GM18511 (cell line): ENCODE measurements around the gene RNF20.
"Not testable (repeated sequence)": the region's sequence is repeated elsewhere in the genome, so short reads cannot be mapped to it uniquely, and the experiment has no call there.

Experiments used
- ATAC-seq: cut with Tn5 transposase; IDR thresholded peaks from one replicate; pipeline ENCODE4 v1.9.1; 2021; ENCODE audit warnings: mild to moderate bottlenecking, moderate library complexity; ENCODE audit not compliant: unreplicated experiment

The RNF20 gene

DNA sequence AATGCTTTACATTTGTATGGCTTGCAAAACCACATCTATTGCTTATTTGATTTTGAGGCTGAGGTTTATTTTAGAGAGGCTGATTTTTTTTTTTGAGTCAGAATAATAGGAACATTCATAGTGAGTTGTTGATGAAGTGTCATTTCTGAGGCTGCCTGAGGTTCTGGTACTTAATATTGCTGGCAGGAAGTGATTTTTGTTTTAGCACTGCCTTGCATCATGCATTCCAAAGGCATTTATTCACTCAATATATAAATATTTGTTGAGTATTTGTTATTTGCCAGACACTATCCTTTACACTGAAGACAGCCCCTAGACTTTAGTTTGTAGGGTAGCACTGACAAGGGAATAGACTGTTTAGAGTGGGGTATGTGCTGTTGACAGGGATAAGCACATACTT lies 2.7 kb downstream of the RNF20 start:
- no peak for ATAC-seq

DNA sequence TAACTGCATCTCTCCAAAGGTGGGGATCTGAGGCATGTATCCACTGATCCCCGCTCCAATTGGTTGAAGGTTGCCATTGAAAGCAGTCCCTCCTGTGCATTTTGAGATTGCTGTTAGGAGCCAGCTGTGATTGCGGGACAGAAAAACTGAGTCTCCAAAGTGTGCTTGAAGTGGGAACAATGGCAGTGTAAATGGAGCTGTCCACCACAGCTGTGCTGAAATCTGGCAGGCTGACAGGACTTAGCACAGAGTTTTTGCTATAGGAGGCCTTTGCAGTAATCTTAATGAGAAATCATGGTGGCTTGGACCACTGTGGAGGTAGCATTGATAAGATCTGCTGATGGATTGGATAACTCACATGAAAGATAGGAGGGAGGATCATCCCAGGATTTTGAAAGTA lies 3.3 kb downstream of the RNF20 start:
- no peak for ATAC-seq

DNA sequence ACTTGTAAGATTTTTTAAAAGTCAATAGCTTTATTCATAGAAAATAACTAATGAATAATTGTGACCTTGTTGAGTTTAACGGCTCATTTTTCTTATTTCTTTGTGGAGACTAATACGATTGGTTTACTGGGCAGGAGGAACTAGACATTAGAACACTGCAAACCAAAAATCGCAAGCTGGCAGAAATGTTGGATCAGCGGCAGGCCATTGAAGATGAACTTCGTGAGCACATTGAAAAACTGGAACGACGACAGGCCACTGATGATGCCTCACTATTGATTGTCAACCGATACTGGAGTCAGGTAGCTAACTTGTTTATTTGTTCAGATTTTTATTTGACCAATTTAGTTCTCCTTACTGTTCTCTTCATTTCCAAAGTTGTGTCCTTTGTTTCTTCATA lies 6.4 kb downstream of the RNF20 start:
- no peak for ATAC-seq

DNA sequence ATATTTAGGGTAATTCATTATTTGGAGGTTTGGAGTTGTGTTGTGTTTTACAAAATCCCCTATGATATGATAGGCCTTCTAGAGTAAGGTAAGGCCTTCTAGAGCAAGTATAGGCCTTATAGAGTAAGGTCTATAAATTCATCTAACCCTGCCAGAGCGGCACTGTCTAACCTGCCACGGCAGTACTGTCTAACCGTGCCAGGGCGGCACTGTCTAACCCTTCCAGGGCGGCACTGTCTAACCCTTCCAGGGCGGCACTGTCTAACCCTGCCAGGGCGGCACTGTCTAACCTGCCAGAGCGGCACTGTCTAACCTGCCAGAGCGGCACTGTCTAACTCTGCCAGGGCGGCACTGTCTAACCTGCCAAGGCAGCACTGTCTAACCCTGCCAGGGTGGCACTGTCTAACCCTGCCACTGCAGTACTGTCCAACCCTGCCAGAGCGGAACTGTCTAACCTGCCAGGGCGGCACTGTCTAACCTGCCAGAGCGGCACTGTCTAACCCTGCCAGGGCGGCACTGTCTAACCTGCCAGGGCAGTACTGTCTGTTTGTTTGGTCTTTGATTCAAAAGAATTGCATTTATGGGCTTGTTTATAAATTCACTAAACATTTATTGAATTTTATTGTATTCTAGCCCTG lies 9.6 kb downstream of the RNF20 start:
- no peak for ATAC-seq

DNA sequence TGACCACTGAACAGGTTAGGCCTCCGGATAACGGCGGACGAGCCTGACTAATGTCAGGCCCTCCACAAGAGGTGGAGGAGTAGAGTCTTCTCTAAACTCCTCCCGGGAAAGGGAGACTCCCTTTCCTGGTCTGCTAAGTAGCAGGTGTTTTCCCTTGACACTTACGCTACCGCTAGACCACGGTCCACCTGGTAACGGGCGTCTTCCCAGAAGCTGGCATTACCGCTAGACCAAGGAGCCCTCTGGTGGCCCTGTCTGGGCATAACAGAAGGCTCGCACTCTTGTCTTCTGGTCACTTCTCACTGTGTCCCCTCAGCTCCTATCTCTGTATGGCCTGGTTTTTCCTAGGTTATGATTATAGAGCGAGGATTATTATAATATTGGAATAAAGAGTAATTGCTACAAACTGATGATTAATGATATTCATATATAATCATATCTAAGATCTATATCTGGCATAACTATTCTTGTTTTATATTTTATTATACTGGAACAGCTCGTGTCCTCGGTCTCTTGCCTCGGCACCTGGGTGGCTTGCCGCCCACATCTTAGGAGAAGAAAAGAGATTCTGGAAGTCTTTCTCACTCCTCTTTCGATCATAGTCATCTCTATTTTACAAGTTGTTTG lies 15.9 kb downstream of the RNF20 start:
- not testable (repeated sequence) for ATAC-seq

DNA sequence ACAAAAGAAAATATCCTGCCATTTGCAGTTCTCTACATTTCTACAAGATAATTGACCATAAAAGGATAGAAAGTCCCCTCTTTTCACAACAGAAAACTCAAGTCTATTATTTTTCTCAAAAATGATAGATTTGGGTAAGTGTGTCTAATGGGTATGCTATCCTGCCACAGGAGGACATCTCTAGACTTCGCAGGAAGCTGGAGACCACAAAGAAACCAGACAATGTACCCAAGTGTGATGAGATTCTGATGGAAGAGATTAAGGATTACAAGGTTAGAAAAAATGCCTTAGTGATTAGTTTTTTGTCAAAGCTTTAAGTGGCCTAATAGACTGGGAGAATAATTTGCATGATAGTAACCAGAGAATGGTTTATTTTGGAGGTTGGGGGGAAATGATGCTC lies 28.1 kb downstream of the RNF20 start:
- ATAC-seq: no peak

DNA sequence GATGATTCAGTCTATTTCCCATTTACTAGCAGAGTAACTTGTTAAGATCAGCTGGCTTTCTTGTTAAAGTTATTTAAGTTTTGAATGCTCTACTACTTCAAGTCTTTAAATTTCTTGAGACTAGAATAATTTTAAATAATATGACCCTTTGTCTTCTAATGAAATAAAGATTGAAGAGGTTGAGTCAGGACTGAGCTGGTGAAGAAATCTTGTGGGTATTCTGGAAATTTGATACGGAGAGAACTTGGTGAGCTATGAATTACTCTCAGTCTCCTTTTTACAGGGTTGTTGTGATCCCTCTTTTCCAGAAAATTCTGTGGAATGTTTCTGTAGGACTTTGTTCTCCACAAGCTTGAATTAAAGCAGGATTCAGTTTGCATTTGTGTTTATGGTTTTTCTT lies 29.3 kb downstream of the RNF20 start:
- ATAC-seq: no peak

DNA sequence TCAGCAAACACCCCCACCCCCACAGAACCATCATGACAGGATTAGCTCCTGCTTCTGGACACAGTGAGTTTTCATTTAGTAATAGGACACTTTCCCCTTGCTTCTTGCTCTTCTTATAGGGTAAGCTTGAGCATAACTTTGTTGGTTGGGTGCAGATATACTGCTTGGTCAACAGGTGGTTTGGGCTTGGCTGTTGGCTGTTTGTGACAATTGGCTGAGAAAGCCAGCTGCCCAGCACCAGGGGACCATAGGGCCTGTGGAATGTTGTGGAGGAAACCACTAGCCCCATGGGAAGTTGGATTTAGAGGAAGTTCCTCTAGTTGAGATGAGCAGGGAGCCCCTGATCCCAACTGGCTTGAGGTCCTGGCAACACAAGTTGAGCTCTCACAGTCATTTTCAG lies 30.6 kb downstream of the RNF20 start:
- no peak for ATAC-seq

DNA sequence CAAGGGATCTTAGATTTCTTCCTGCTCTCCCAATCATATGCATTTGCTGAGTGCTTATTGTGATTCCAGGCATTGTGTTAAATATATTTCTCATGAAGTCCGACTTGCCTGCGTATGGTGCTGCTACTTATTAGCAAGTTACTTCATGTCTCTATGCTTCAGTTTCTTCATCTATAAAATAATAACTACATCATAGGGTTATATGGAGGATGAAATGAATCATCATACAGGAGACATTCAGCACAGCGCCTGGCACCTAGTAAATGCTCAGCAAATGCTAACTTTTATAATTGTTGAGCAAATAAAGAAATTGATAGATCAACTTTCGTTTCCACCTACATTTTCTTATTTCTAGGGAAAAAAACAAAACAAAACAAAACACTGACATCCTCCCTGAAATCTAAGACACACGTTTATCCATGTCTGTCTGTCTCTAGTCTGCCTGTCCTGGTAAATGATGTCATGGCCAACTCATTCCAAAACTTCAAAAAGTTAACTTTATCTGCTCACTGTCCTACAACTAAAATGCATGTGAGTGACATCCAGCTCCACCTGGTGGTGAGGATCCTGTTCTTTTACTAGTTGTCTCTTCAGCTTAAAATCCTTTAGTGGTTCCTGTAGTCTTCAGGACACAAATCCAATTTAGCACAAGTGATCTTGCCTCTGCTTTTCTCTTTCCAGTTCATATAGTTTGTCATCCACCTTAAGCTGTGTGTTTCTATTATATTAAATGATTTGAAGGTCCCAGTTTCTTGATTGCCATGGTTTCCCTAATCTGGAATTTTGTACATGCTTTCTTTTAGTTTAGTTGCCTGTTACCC lies 33.5 kb downstream of the RNF20 start:
- peak; percentile 77 for ATAC-seq

DNA sequence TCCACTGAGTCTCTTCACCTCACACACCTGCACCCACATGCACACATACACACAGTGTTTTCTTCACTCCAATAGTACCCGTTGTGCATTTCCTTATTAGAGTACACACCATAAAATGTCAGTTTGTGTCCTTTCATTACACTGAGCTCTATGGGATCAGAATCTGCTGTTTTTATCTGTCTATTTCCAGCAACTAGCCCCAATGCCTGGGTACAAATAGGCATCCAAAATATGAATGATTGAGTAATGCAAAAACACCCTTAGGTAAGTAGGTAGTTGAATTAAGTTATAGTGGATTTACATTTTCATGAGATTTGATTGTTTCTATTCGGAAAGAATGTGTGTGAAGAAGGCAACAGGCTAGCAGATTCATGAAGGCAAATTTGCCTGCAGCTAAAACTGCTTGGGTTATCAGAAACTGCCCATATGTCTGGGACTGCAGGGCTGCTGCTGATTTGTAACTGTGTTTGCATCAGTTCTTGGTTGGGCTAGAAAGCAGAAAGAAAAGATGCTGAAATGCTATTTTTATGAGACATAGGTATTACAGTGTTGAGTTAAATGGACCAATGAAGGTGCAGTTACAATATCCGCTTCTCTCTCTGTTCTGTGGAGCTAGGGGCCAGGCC lies 34.2 kb downstream of the RNF20 start:
- ATAC-seq: no peak

DNA sequence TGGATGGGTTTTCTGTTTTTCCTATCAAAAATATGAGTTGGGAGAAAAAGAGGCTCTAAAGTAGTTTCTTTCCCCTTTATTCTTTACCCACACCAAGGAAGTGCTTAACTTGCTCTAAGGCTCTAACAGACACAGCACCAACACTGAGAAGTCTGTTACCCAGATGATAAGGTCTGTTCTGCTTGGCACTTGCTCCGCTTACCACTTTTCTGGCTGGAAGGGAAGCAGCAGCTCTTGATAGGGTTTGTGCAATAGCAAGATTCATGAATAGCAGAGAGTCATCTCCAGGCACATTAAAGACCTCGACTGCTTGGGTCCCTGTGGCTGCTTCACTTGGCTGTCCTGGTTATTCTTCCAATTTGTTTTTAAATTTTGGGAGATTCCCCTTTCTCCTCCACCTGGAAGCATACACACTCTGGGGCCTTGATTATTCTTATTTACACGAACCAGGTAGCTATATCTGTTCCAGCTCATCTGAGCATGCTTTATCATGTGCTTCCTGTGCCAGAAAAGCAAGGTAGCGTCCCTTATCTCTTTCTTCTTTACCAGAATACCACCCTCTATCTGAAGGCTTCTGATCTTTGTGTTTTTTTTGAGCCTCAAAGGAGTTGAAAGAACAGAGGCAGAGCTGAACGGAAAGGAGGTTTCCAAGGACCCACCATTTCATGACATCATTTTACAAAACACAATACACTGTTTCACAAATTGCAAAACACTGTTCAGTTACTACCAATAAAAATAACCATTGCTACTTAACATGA lies 36.3 kb downstream of the RNF20 start:
- no peak for ATAC-seq

DNA sequence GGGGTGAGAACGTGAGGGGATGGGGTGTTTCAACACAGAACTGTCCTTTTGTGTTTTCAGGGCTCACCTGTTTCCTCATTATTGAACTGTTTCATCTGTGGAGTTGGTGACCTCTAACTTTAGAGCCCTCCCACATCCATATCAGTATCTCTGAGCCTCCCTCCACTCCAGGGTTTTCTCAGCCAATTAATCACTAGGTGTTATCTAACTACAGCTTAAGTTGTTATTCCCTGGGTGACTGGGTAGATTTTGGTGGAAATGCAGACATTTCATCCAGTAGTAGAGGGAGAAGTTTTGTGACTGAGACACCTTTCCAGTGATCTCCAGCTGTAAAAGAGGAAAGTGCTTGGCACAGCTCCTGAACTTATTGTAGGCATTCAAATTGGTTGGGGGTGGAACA lies 37.5 kb downstream of the RNF20 start:
- ATAC-seq: no peak

DNA sequence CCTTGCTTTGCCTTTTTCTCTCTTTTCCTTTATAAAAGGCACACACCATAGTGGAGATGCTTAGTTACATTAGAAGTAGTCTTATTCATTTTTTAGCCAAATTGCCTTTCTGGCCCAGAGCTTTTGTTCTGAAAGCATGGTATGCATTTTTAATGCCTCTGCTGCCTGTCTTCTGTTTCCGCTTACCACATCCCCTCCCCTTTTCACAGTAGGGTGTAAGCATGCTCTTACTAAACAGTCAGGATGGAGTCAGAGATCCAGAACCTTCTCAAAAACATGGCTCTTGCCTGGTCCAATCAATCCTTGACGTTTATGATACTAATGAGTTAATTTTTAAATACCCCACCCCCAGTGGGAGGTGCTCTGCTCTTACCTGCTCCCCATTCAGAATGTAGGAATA lies 38.7 kb downstream of the RNF20 start:
- no peak for ATAC-seq

DNA sequence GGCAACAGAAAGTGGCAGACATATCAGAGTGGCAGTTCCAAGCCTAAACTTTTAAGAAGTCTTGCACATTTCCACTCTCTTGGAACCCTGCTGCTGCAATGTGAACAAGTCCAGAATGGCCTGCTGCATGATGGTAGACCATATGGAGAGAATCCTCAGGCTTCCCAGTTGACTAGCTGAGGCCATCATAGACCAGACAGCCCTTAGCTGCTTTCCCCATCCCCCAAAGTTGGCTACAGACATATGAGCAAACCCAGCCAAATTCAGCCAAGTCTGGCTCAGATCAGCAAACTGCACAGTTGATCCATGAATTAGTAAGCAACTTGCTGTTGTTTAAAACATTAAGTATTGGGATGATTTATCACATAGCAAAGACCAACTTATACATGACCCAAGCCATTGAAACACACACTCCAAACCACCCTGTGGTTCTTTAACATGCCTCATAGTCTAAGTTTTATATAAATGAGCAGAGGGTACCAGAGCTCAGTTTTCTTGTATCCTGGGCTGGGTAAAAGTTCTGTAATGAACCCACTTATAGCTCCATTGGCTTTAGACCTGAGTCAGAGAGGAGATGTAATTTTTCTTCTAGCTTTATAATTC lies 41.2 kb downstream of the RNF20 start:
- ATAC-seq: no peak

DNA sequence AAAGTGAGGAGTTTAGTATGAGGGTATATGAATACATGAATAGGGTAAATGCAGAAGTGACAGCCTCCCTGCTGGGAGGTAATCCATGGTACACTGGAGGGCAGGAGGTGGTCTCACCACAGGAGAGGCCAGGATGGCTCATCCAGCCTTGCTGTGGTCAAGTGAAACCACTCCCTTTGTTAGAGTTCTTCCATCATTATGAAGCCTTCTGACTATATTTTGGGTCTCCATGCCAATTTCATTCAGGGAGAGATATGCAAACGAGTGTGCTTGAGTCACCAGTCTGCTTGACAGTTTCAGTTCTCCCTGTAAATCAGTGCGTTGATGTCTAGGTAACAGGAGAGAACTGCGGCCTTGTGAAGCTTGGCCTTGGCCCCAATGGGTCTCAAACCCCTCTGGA lies 44.7 kb downstream of the RNF20 start:
- ATAC-seq: peak; percentile 73

DNA sequence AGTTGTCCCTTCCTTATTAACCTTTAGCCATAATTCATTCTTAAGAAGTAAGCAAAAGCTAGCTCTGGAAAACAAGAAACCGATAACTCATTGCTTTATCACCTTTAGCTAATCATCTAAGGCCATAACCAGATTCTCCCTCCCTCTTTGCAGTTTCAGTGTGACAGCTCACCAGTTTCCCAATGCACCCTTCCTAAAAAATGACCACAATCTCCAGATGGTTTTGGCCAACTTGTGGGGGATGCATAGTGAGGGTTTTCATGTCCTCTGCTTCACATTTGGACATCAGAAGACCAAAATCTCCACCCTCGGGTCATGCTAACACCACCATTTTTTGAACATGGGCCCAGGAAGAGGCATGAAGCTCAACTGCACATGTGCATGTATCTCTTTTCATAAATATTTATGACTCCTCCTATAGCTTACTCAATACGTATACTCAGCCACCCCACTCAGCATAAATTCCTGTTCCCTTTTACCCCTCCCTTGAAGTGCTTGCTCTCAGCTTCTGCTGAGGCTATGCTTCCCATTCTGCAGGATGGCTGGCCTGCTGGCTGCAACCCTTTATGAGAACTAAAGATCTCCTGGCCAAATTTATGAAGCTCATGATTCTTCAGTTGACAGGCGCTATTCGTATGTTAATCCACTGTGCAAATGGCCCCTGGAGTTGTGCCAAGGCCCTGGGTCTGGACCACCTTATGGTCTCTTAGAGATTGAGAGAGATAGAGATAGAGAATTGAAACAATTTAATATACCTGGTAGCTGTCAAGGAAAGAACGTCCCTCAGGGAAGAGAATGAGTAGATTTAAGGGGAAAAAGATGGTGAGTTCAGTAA lies 46.3 kb downstream of the RNF20 start:
- no peak for ATAC-seq

DNA sequence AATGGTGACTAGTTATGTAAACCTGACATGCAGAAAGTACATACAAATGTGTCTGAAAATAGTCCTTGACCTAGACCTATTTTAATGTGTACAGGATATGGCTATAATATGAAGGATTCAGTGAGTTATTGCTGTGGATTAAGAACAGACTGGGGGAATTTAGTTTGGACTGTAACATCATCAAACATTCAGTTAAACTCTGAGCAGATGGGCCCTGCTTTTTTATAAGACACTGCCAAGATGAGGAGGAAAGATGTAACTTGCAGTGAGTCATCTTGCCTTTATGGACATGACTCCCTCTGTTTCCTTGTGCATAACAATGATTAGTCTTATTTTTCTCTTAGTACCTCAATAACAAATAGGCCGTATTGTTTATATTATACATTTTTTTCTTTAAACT lies 48.9 kb downstream of the RNF20 start:
- ATAC-seq: no peak

DNA sequence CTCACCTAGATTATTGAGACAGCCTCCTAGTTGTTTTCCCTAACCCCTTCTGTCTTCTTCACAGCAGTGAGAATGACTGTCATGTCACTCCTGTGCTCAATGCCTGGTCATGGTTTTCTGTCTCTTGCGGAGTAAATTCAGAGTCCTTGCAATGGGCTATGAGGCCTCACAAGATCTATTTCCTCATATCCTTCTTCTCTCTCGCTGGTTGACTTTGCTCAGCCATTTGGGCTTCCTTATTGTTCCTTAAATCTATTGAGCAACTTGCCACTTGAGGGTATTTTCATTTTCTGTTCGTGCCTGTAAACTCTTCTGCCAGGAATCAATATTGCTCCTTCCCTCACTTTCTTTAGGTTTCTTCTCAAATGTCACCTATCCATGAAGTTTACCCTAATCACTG lies 52.1 kb downstream of the RNF20 start:
- ATAC-seq: no peak

DNA sequence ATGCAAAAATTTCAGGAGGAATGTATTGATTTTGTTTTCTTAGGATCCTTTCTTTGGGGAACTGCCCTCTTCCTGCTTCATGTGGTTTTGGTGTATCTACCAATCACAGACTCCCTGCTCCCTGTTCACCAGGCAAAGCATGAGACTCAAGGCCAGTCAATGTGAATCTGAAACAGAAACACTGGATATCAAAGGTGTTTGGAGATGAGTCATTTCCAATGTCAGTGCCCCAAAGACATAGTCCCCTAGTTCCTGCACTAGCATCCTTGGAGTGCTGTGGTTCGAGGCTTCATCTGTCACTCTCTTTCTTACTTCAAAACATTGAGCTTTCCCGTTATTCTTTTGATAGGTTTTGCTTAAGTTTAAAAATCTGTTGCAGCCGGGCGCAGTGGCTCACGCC lies 53.0 kb downstream of the RNF20 start:
- ATAC-seq: peak; percentile 86
